SIG-M5 (cell line): Measurements from ENCODE around the gene SLC2A8.

Source experiments
- DNase-seq: peaks from one replicate; lab custom pipeline; 2025; lab: John Stamatoyannopoulos, UW

The SLC2A8 gene

GRCh38 chr9:127382541-127382940, 14.4 kb upstream of the SLC2A8 start:
- no peak for DNase-seq

- no peak for DNase-seq
Measured at GRCh38 chr9:127384016-127384730, 12.8 kb upstream of the SLC2A8 start.

GRCh38 chr9:127384901-127385300, 12.1 kb upstream of the SLC2A8 start:
- no peak for DNase-seq

- DNase-seq: no peak
Measured at GRCh38 chr9:127386249-127386648, 10.7 kb upstream of the SLC2A8 start.

GRCh38 chr9:127386981-127387380, 10.0 kb upstream of the SLC2A8 start:
- no peak for DNase-seq

- peak; percentile 88 for DNase-seq
Measured at GRCh38 chr9:127388037-127388855, 8.7 kb upstream of the SLC2A8 start.

GRCh38 chr9:127388856-127389238, 8.1 kb upstream of the SLC2A8 start:
- no peak for DNase-seq

GRCh38 chr9:127389381-127390247, 7.4 kb upstream of the SLC2A8 start:
- DNase-seq: no peak

- DNase-seq: no peak
Measured at GRCh38 chr9:127390248-127390545, 6.8 kb upstream of the SLC2A8 start.

- no peak for DNase-seq
Measured at GRCh38 chr9:127390563-127390962, 6.4 kb upstream of the SLC2A8 start.

GRCh38 chr9:127392166-127392565, 4.8 kb upstream of the SLC2A8 start:
- DNase-seq: no peak

- DNase-seq: no peak
Measured at GRCh38 chr9:127392976-127393375, 4.0 kb upstream of the SLC2A8 start.

- DNase-seq: no peak
Measured at GRCh38 chr9:127393645-127394044, 3.3 kb upstream of the SLC2A8 start.

- no peak for DNase-seq
Measured at GRCh38 chr9:127395497-127396252, 1.3 kb upstream of the SLC2A8 start.

- DNase-seq: no peak
Measured at GRCh38 chr9:127396253-127396807, 639 bp upstream of the SLC2A8 start.

GRCh38 chr9:127397646-127398274, 791 bp downstream of the SLC2A8 start:
- no peak for DNase-seq

- DNase-seq: no peak
Measured at GRCh38 chr9:127398275-127398647, 1.3 kb downstream of the SLC2A8 start.

GRCh38 chr9:127398715-127399400, 1.9 kb downstream of the SLC2A8 start:
- no peak for DNase-seq

GRCh38 chr9:127399736-127400269, 2.8 kb downstream of the SLC2A8 start:
- DNase-seq: no peak

- no peak for DNase-seq
Measured at GRCh38 chr9:127402401-127403090, 5.6 kb downstream of the SLC2A8 start.
